ENCODE measurements around the gene CIB4.

Gene CIB4

GRCh38 chr2:26642429-26642828 is 1.3 kb upstream of the CIB4 start:
- DNase-seq (ENCODE audit: low read depth): no peak

GRCh38 chr2:26640331-26640745 is 828 bp downstream of the CIB4 start:
- DNase-seq (ENCODE audit: low read depth): no peak

- no peak for DNase-seq (ENCODE audit: low read depth)
These were observed 1.4 kb downstream of the CIB4 start for GRCh38 chr2:26639685-26640243.

GRCh38 chr2:26637811-26638310 is 3.3 kb downstream of the CIB4 start:
- no peak for DNase-seq (ENCODE audit: low read depth)

- DNase-seq (ENCODE audit: low read depth): no peak
These were observed 4.2 kb downstream of the CIB4 start for GRCh38 chr2:26636935-26637334.

- DNase-seq (ENCODE audit: low read depth): no peak
These were observed 5.8 kb downstream of the CIB4 start for GRCh38 chr2:26635401-26635800.

DNA sequence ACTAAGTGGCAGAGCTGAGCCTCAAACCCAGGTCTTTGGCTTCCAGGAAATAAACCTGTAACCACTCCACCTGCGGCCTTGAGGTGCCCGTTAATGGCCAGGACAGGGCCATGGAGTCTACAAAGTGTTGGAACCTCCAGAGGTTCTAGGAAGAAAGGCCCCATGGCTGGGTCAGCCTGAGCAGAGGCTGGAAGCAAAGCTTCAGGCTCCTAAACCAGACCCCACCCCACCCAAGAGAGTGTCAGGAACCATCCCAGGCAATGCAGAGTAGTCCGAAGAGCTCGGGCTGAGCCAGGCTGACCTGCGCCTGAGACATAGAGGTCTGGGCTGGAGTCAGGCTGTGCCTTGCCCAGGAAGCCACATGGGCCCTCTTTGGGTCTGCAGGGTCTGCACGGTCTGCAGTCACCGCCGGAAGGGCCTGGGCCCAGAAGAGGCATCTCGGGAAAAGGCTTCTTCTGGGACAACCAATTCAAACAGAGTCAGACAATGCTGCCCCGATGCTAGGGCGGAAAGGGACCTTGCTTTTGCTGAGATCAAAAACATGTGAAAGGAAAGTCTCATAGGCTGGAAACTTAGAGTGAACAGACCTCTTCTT is 6.4 kb downstream of the CIB4 start:
- no peak for DNase-seq (ENCODE audit: low read depth)

DNA sequence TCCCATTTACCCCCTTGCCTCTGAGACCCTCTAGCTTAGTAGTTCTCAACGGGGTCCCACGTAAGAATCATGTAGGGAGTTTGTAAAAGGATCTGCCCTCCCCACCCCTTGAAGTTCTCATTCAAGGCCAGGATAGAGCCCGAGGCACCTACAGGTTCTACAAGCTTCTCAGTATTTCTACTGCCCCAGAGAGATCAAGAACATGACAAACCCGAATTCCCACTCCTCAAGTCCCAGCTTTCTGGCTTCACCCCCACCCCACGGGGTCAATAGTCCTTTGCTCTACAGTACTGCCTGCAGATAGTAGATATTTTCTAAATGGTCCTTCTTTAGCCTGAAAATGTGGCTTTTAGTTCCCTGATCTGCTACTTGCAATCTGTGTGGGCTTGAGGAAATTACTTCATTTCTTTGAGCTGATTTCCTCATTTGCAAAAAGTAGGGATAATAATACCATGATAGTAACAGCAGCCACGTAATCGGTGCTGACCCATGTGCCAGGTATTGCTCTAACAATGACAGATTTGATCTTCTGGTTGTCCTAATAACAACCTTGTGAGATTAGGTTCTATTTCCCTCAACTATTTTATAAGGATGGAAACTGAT is 7.1 kb downstream of the CIB4 start:
- DNase-seq (ENCODE audit: low read depth): no peak

GRCh38 chr2:26633351-26633945 is 7.7 kb downstream of the CIB4 start:
- no peak for DNase-seq (ENCODE audit: low read depth)

GRCh38 chr2:26632624-26633185 is 8.5 kb downstream of the CIB4 start:
- no peak for DNase-seq (ENCODE audit: low read depth)

GRCh38 chr2:26631401-26632170 is 9.6 kb downstream of the CIB4 start:
- no peak for DNase-seq (ENCODE audit: low read depth)

GRCh38 chr2:26630669-26631360 is 10.4 kb downstream of the CIB4 start:
- DNase-seq (ENCODE audit: low read depth): no peak

- DNase-seq (ENCODE audit: low read depth): no peak
These were observed 10.9 kb downstream of the CIB4 start for GRCh38 chr2:26630235-26630634.

DNA sequence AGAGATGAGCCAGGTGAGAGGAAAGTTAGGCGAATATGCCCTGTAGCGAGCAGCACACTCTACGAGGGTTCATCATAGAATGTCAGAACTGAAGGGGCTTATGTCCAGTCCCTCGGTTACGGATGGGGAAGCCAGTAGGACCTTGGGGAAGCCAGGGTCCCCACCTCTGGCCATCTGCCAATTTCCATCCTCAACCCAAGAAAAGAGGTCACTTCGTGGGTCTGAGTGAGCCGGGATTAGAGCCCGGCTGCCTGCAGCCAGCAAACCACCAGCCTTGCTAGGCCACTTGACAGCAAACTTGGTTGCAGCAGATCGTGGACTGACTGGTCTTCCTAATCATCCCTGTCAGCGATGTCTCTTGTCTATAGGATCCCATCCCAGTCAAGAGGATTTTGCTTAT is 11.4 kb downstream of the CIB4 start:
- no peak for DNase-seq (ENCODE audit: low read depth)

DNA sequence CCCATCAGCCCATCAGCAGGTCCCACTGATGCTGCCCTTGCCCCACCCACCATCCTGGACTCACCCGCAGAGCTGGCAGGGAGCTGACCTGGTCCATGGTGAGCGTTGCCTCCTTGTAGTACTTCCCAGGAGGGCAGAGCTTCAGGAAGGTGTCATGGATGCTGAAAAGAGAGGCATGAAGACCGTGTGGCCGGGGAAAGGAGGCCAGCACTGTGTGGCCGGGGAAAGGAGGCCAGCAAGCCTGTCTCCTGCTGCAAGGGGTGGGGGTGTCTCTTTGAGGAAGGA is 11.9 kb downstream of the CIB4 start:
- DNase-seq (ENCODE audit: low read depth): no peak

DNA sequence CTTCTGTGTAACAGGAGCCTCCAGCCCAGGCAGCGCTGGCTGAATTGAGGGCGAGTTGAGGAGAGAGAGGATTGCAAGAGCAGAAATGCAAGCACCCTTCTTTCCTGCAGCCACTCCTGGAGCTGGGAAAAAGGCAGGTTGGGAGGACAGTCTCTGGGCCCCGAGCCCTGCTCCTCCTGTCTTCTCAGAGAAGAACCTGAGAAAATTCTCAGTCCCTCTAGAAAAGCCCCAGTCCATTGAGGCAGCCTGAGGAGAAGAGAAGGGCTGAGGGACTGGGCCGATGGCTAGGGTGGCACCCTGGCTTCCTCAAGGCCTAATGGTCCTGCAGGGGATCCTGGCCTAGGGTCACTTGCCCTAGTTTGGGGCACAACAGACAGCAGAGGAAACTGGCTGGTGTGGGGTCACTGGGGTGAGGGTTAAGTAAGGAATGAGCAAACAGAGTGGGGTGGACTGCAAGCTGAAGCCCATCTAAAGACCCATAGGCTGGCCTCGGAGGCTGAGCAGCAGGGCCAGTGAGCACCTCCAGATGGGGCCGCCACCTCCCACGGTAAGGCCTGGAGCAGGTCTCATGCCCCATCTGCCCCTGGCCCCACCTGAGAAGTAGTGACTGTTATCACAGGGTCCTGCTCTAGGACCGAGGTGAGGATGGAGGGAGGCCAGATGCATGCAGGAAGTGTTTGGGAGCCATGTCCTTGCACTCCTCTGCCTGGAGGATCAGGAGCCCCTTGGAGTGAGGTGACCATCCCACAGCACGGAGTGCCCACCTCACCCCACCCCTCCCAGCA is 12.4 kb downstream of the CIB4 start:
- DNase-seq (ENCODE audit: low read depth): no peak

DNA sequence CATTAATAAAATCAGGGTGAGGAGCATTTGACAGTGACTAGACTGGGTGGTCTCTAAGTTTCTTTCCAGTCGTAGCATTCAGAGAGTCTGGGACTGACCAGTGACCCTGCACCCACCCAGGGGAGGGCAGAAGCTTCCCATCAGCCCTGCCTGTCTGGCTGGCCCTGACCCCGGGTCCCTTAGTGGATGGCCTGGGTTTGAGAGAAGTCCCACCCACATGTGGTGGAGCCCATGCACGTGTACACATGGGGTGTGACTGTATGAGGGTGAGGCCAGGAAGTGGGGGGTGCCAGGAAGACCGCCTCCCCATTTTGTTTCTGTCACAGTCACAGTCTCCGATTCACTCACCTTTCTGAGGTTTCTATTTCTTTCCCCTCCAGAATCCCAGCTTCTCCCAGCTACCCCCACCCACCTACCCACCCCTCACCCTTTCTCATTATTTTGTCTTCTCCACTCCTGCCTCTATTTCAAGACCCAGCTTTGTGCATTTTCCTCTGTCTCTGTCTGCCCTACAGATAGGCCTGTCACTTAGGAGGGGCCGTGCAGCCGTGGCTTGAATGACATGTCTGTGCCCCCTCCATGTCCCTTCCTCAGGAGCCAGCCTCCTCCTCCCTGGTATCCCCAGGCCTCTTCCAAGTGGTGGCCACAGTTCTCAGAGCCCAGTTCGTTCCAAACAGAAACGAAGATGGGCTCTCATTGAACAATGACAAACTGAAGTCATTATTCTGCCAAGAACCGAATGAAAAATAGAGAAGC is 13.6 kb downstream of the CIB4 start:
- no peak for DNase-seq (ENCODE audit: low read depth)

GRCh38 chr2:26626606-26627005 is 14.6 kb downstream of the CIB4 start:
- no peak for DNase-seq (ENCODE audit: low read depth)

GRCh38 chr2:26623541-26624495 is 17.3 kb downstream of the CIB4 start:
- DNase-seq (ENCODE audit: low read depth): no peak
